H1 (cell line): ENCODE measurements around the gene SLC66A1. TPM values are rescaled to one million over a fixed set of nuclear protein-coding genes. Genes with fewer than 3 reads are reported as not detected.

Experiments
- CTCF ChIA-PET: fragments of 300-600 bp; sonication (Branson Sonifier 250); formaldehyde crosslinking; loops from one replicate; lab custom pipeline; 2021; ENCODE audit not compliant: partially characterized antibody; lab: Charles Lee
- POLR2A ChIA-PET: fragments of 300-600 bp; sonication (Branson Sonifier 250); formaldehyde crosslinking; loops from one replicate; lab custom pipeline; 2021; ENCODE audit warnings: inconsistent platforms; ENCODE audit not compliant: partially characterized antibody; lab: Charles Lee
- DNase-seq, 2 experiments: peaks; one replicate each; pipeline versions ENCODE4 v3.0.0 to v3.0.0-alpha.2; 2010 to 2022; ENCODE audit warnings: low spot score in 2 of 2, low read depth in 1 of 2, mixed read lengths in 1 of 2
- FAIRE-seq: peaks from 2 replicates; lab custom pipeline; 2011; peaks lifted over from hg19 to GRCh38; lab: Jason Lieb, UNC
- H2AFZ ChIP-seq: 2 replicates; pipeline ENCODE4 v1.8.1; 2012; ENCODE audit warnings: low read length, inconsistent platforms
- H2AK5ac ChIP-seq: 2 replicates; pipeline ENCODE4 v1.6.1; 2013; ENCODE audit warnings: low read depth, low read length
- H2BK120ac ChIP-seq: replicated peaks from 2 replicates; pipeline ENCODE3; 2013; ENCODE audit warnings: low read depth, low read length, inconsistent platforms
- H2BK12ac ChIP-seq: 2 replicates; pipeline ENCODE4 v1.6.1; 2013; ENCODE audit warnings: low read depth, low read length
- H2BK15ac ChIP-seq: 2 replicates; pipeline ENCODE4 v1.6.1; 2013; ENCODE audit warnings: low read length
- H2BK20ac ChIP-seq: 2 replicates; pipeline ENCODE4 v1.6.1; 2013; ENCODE audit warnings: low read length
- H2BK5ac ChIP-seq: 2 replicates; pipeline ENCODE4 v1.6.1; 2013; ENCODE audit warnings: low read depth, low read length
- H3K14ac ChIP-seq: 2 replicates; pipeline ENCODE4 v1.6.1; 2013; ENCODE audit warnings: inconsistent platforms; ENCODE audit not compliant: insufficient read length
- H3K18ac ChIP-seq: 2 replicates; pipeline ENCODE4 v1.6.1; 2013; ENCODE audit warnings: low read length; ENCODE audit errors: extremely low read depth
- H3K23ac ChIP-seq: 2 replicates; pipeline ENCODE4 v1.6.1; 2013; ENCODE audit warnings: inconsistent platforms; ENCODE audit not compliant: insufficient read length
- H3K23me2 ChIP-seq: 2 replicates; pipeline ENCODE4 v1.6.1; 2013; ENCODE audit warnings: low read depth, low read length
- H3K27ac ChIP-seq: 2 replicates; pipeline ENCODE4 v1.6.1; 2011; ENCODE audit warnings: low read depth, low read length, inconsistent platforms
- H3K27me3 ChIP-seq, 4 experiments: replicated peaks in 1 of 4; 1 replicate in 1 of 4; 2 replicates in 3 of 4; pipeline versions ENCODE4 v1.6.1 to v1.8.1; 2011 to 2013; ENCODE audit warnings: low read length in 3 of 4, mild to moderate bottlenecking in 3 of 4, inconsistent platforms in 2 of 4, mixed read lengths in 2 of 4, moderate library complexity in 1 of 4; ENCODE audit not compliant: control insufficient read depth in 3 of 4, insufficient read depth in 3 of 4; ENCODE audit errors: extremely low read depth in 1 of 4
- H3K36me3 ChIP-seq, 4 experiments: 2 replicates each; pipeline versions ENCODE4 v1.6.1 to v1.8.1; 2011 to 2013; ENCODE audit warnings: mild to moderate bottlenecking in 4 of 4, low read length in 3 of 4, moderate library complexity in 2 of 4, control low read depth in 1 of 4, inconsistent platforms in 1 of 4; ENCODE audit not compliant: insufficient read depth in 4 of 4, control insufficient read depth in 2 of 4
- H3K4ac ChIP-seq: replicated peaks from 2 replicates; pipeline ENCODE3; 2013; ENCODE audit warnings: low read length, low read depth, mixed read lengths, inconsistent platforms; ENCODE audit not compliant: insufficient read length
- H3K4me1 ChIP-seq, 4 experiments: replicated peaks in 1 of 4; 1 replicate in 1 of 4; 2 replicates in 3 of 4; pipeline versions ENCODE4 v1.6.1 to v1.8.1; 2011 to 2013; ENCODE audit warnings: low read length in 3 of 4, inconsistent platforms in 2 of 4, mixed read lengths in 1 of 4; ENCODE audit not compliant: insufficient read depth in 4 of 4, control insufficient read depth in 3 of 4
- H3K4me2 ChIP-seq, 2 experiments: 2 replicates each; pipeline versions ENCODE4 v1.6.1 to v1.8.1; 2011 to 2013; ENCODE audit warnings: low read depth in 2 of 2, low read length in 2 of 2, control low read depth in 1 of 2, inconsistent platforms in 1 of 2, mild to moderate bottlenecking in 1 of 2; ENCODE audit not compliant: insufficient read depth in 1 of 2
- H3K4me3 ChIP-seq, 4 experiments: fragments of 200-600, 300-600 bp in 1 of 4; sonication (generic), shearing (Covaris generic), sonication (Bioruptor Twin) in 1 of 4; 2 replicates each; pipeline versions ENCODE4 v1.5.1 to v1.8.1; 2011 to 2016; ENCODE audit warnings: low read length in 4 of 4, low read depth in 3 of 4, control low read depth in 2 of 4, inconsistent platforms in 2 of 4, mild to moderate bottlenecking in 2 of 4, mixed read lengths in 1 of 4, moderate library complexity in 1 of 4; ENCODE audit not compliant: insufficient read depth in 2 of 4; ENCODE audit errors: extremely low read depth in 1 of 4
- H3K56ac ChIP-seq: replicated peaks from 2 replicates; pipeline ENCODE3; 2013; ENCODE audit warnings: low read depth, mild to moderate bottlenecking, mixed read lengths, low read length, inconsistent platforms; ENCODE audit not compliant: insufficient read length
- H3K79me1 ChIP-seq: 2 replicates; pipeline ENCODE4 v1.6.1; 2013; ENCODE audit warnings: low read depth, low read length, control low read depth
- H3K79me2 ChIP-seq, 2 experiments: 2 replicates each; pipeline versions ENCODE4 v1.6.1 to v1.8.1; 2012 to 2013; ENCODE audit warnings: low read length in 2 of 2, mild to moderate bottlenecking in 2 of 2, inconsistent platforms in 1 of 2; ENCODE audit not compliant: insufficient read depth in 2 of 2, control insufficient read depth in 1 of 2
- H3K9ac ChIP-seq, 4 experiments: replicated peaks in 1 of 4; 1 replicate in 1 of 4; 2 replicates in 3 of 4; pipeline versions ENCODE4 v1.6.1 to v1.8.1; 2011 to 2013; ENCODE audit warnings: low read depth in 3 of 4, low read length in 3 of 4, control low read depth in 2 of 4, mild to moderate bottlenecking in 2 of 4, moderate library complexity in 2 of 4, inconsistent platforms in 1 of 4; ENCODE audit errors: extremely low read depth in 1 of 4
- H3K9me3 ChIP-seq, 2 experiments: 2 replicates each; pipeline versions ENCODE4 v1.6.1 to v1.8.1; 2012 to 2013; ENCODE audit warnings: mild to moderate bottlenecking in 2 of 2, moderate library complexity in 2 of 2, control low read depth in 1 of 2, inconsistent platforms in 1 of 2, low read depth in 1 of 2, low read length in 1 of 2, mixed read lengths in 1 of 2; ENCODE audit not compliant: insufficient read depth in 2 of 2
- H4K20me1 ChIP-seq, 2 experiments: replicated peaks in 1 of 2; 2 replicates each; pipeline versions ENCODE3 to v1.8.1; 2011 to 2013; ENCODE audit warnings: inconsistent platforms in 2 of 2, low read length in 2 of 2, mild to moderate bottlenecking in 1 of 2; ENCODE audit not compliant: insufficient read depth in 2 of 2, control insufficient read depth in 1 of 2
- H4K5ac ChIP-seq: 2 replicates; pipeline ENCODE4 v1.6.1; 2013; ENCODE audit warnings: low read length, low read depth, mixed read lengths, inconsistent platforms; ENCODE audit not compliant: insufficient read length
- H4K8ac ChIP-seq: 2 replicates; pipeline ENCODE4 v1.8.0; 2013; ENCODE audit warnings: mild to moderate bottlenecking, moderate library complexity, low read length, inconsistent platforms; ENCODE audit not compliant: insufficient read depth; ENCODE audit errors: extremely low read depth
- H4K91ac ChIP-seq: replicated peaks from 2 replicates; pipeline ENCODE3; 2013; ENCODE audit warnings: low read length, mixed read lengths, inconsistent platforms; ENCODE audit not compliant: insufficient read length
- ATF3 ChIP-seq: IDR thresholded peaks from 2 replicates; pipeline ENCODE4 v1.6.1; 2011; ENCODE audit warnings: low read depth, mild to moderate bottlenecking, low read length; ENCODE audit not compliant: insufficient read depth
- EP300 ChIP-seq, 2 experiments: IDR thresholded peaks; 1 replicate in 1 of 2; 2 replicates in 1 of 2; pipeline ENCODE4 v1.6.1; 2011 to 2012; ENCODE audit warnings: low read depth in 2 of 2, low read length in 2 of 2, mild to moderate bottlenecking in 2 of 2, borderline replicate concordance in 1 of 2, inconsistent platforms in 1 of 2, moderate library complexity in 1 of 2
- GTF2F1 ChIP-seq: IDR thresholded peaks from 2 replicates; pipeline ENCODE4 v1.6.1; 2012; ENCODE audit warnings: low read depth, low read length, improper control_type of control experiment, borderline replicate concordance
- NRF1 ChIP-seq: IDR thresholded peaks from 2 replicates; pipeline ENCODE4 v1.6.1; 2011; ENCODE audit warnings: mild to moderate bottlenecking, low read depth, low read length, improper control_type of control experiment
- RFX5 ChIP-seq: IDR thresholded peaks from 2 replicates; pipeline ENCODE4 v1.6.1; 2011; ENCODE audit warnings: low read depth, low read length, improper control_type of control experiment, borderline replicate concordance
- RXRA ChIP-seq: IDR thresholded peaks from 2 replicates; pipeline ENCODE4 v1.6.1; 2011; ENCODE audit warnings: low read depth, mild to moderate bottlenecking, low read length, moderate library complexity; ENCODE audit not compliant: insufficient read depth
- SIN3A ChIP-seq, 2 experiments: IDR thresholded peaks in 1 of 2; conservative IDR thresholded peaks in 1 of 2; 2 replicates each; pipeline ENCODE4 v1.6.1; 2011 to 2012; ENCODE audit warnings: low read length in 2 of 2, improper control_type of control experiment in 1 of 2, low read depth in 1 of 2, mild to moderate bottlenecking in 1 of 2
- SP1 ChIP-seq: IDR thresholded peaks from 2 replicates; pipeline ENCODE4 v1.6.1; 2011; ENCODE audit warnings: low read depth, low read length
- WGBS, 2 experiments: shearing (Covaris generic) in 1 of 2; methylation state at CpG; one replicate each; pipeline versions ENCODE4 v1.1.6 to v1.1.7; 2013 to 2015; ENCODE audit warnings: low lambda C conversion rate in 2 of 2, mixed read lengths in 2 of 2, inconsistent platforms in 1 of 2, low coverage in 1 of 2, missing lambda C conversion rate in 1 of 2; ENCODE audit not compliant: insufficient replicate concordance in 2 of 2, insufficient coverage in 1 of 2, insufficient read length in 1 of 2; ENCODE audit errors: extremely low coverage in 1 of 2, missing lambda C conversion rate in 1 of 2; 5-methylcytosine and 5-hydroxymethylcytosine counted together
- polyA plus RNA-seq, 7 experiments: library from polyadenylated mRNA; depleted of rRNA in 3 of 7; stranded (reverse) in 5 of 7; unstranded in 2 of 7; fragments of >200 nt in 5 of 7; fragments of 200-250 nt in 2 of 7; gene quantifications; 1 replicate in 5 of 7; 2 replicates in 1 of 7; 4 replicates in 1 of 7; pipeline versions ENCODE4 v1.2.1 to v1.2.3, GENCODE V29; 2011 to 2013; ENCODE audit warnings: missing spikeins in 2 of 7, mixed read lengths in 2 of 7
- total RNA-seq: library from RNA; stranded (reverse); fragmentation: NEBNext Ultra II Directional; extraction: Animal tissue kit (Norgen Biotek cat#: 25700); gene quantifications from 2 replicates; pipeline ENCODE4 v1.2.1, GENCODE V29; 2021

SLC66A1 gene
- total and polyA plus RNA-seq, 2 of the 8 experiments (the other 6 are each of a cell fraction or from before 2014, with no cell fraction given) = 16.8 to 27.9 TPM

- POLR2A ChIA-PET = interaction anchor here (0.6 to 7.5 kb wide), 4 partner anchors 10 to 397 kb away, joined by 3 to 83 read pairs (median 4); partner anchors contain the start of genes AKR7A3, EMC1 and MRTO4
- Histone ChIP-seq H2AFZ (no peak overlapping the region), H3K18ac (no peak overlapping the region), H2BK120ac (no peak overlapping the region), H3K14ac (no peak overlapping the region), H3K4me2 (no peak overlapping the region), H3K4me3 (no peak overlapping the region), H3K36me3 (peaks cover 15 to 27% (median 26%) of the 10 kb centered on the region in 4 experiments), H3K79me1 (0 out of 2 replicates have a peak, but pooled peaks cover 2% of the 10 kb centered on the region), H3K79me2 (no peaks in the 10 kb centered on the region), H3K9me3 (no peaks in the 10 kb centered on the region), H4K91ac (no peak overlapping the region), H4K5ac (no peak overlapping the region), H2AK5ac (no peak overlapping the region), H4K20me1 (peaks cover 3 to 10% of the 10 kb centered on the region in 2 experiments), H3K4ac (no peak overlapping the region), H3K23me2 (no peaks in the 10 kb centered on the region), H2BK15ac (no peak overlapping the region), H3K4me1 (no peaks in the 10 kb centered on the region), H3K56ac (no peak overlapping the region), H2BK20ac (no peak overlapping the region), H3K27me3 (no peaks in the 10 kb centered on the region), H3K27ac (no peak overlapping the region), H2BK12ac (no peak overlapping the region), H3K9ac (no peak overlapping the region), H2BK5ac (no peak overlapping the region), H3K23ac (no peak overlapping the region), H4K8ac (no peak overlapping the region)
- TF ChIP-seq EP300 (IDR thresholded peaks at IDR 0.05; ENCODE audit: borderline replicate concordance in 1 of 2, low read depth in 2 of 2, low read length in 2 of 2) (no peak), SIN3A (conservative IDR thresholded peaks at IDR 0.05 in 1 of 2, IDR thresholded peaks at IDR 0.05 in 1 of 2; ENCODE audit: low read depth in 1 of 2, low read length in 2 of 2) (no peak), SP1 (no peak), RFX5 (no peak), NRF1 (no peak), GTF2F1 (no peak), RXRA (no peak), ATF3 (no peak)
- CTCF ChIA-PET = interaction anchor here (0.6 to 1.2 kb wide), 5 partner anchors 16 to 400 kb away, joined by 3 read pairs; no protein-coding TSS in a partner anchor
- 94% methylated on average over 5 of the region's 5 CpGs; no CpG with 5 or more reads in 1 of the 2 experiments for WGBS, 2 experiments
- no peak for DNase-seq
- FAIRE-seq = no peak
These were observed 49.4 kb upstream of the SLC66A1 start for GRCh38 chr1:19262744-19263143.
